Right lobe of liver (tissue), 4 donors: ENCODE results near the gene PCK2.

Source experiments
- CTCF ChIP-seq, 4 donors: fragments of 200-600 bp in 3 of 4; fragments of 450-650 bp in 1 of 4; IDR thresholded peaks; one replicate each; pipeline versions ENCODE4 v1.5.1 to v1.8.0; 2016 to 2022; ENCODE audit warnings: antibody characterized with exemption in 4 of 4, mild to moderate bottlenecking in 2 of 4
- POLR2A ChIP-seq: fragments of 450-650 bp; IDR thresholded peaks from one replicate; pipeline ENCODE4 v1.6.1; 2017; ENCODE audit warnings: antibody characterized with exemption, mild to moderate bottlenecking
- donor health status: DM: no; HTN: no; CAD: no.
- donor health status: DM: no; HTN: no; CAD: no.
- donor health status: DM: no; HTN: yes; CAD: no.

GRCh38 chr14:24136684-24137528 is 42.8 kb downstream of the PCK2 start:
- TF ChIP-seq CTCF (IDR thresholded peaks at IDR 0.05), result no peak
- no peak for TF ChIP-seq POLR2A
